WERI-Rb-1 (cell line): ENCODE data around the gene FUBP3.

Experiments
- DNase-seq: peaks from one replicate; pipeline ENCODE4 v3.0.0-alpha.2; 2020
- H3K27ac ChIP-seq: fragments of 250-450 bp; sonication (Bioruptor Pico); 2 replicates; pipeline ENCODE4 v1.5.1; 2020; ENCODE audit warnings: mild to moderate bottlenecking, moderate library complexity
- H3K27me3 ChIP-seq: fragments of 250-450 bp; sonication (Bioruptor Pico); 2 replicates; pipeline ENCODE4 v1.5.1; 2021; ENCODE audit warnings: mild to moderate bottlenecking, low read depth, moderate library complexity; ENCODE audit not compliant: insufficient read depth, severe bottlenecking
- H3K36me3 ChIP-seq: fragments of 250-450 bp; sonication (Bioruptor Pico); 2 replicates; pipeline ENCODE4 v1.5.1; 2020; ENCODE audit warnings: mild to moderate bottlenecking, moderate library complexity
- H3K4me3 ChIP-seq: 2 replicates; pipeline ENCODE4 v1.5.1; 2011; ENCODE audit warnings: low read depth, mild to moderate bottlenecking, control low read depth, low read length
- H3K9me3 ChIP-seq: fragments of 250-450 bp; sonication (Bioruptor Pico); 2 replicates; pipeline ENCODE4 v1.5.1; 2021; ENCODE audit warnings: mild to moderate bottlenecking, moderate library complexity; ENCODE audit not compliant: severe bottlenecking
- CTCF ChIP-seq: IDR thresholded peaks from 2 replicates; pipeline ENCODE4 v1.5.1; 2011; ENCODE audit warnings: low read depth, mild to moderate bottlenecking, control low read depth, inconsistent platforms, low read length

FUBP3 gene

GRCh38 chr9:130563797-130564196, 15.6 kb upstream of the FUBP3 start:
- no peak for DNase-seq
- Histone ChIP-seq H3K36me3 (no peaks in the 10 kb centered on the region), H3K4me3 (no peak overlapping the region), H3K27me3 (no peaks in the 10 kb centered on the region), H3K27ac (no peak overlapping the region), H3K9me3 (peaks cover 11% of the 10 kb centered on the region)
- no peak for TF ChIP-seq CTCF

GRCh38 chr9:130565792-130566191, 13.6 kb upstream of the FUBP3 start:
- DNase-seq = no peak
- no peak overlapping the region for H3K4me3 ChIP-seq
- no peaks in the 10 kb centered on the region for H3K27me3 ChIP-seq
- peaks cover 11% of the 10 kb centered on the region for H3K9me3 ChIP-seq
- no peaks in the 10 kb centered on the region for H3K36me3 ChIP-seq
- no peak overlapping the region for H3K27ac ChIP-seq
- TF ChIP-seq CTCF = no peak

GRCh38 chr9:130570208-130570607, 9.2 kb upstream of the FUBP3 start:
- no peak for DNase-seq
- H3K9me3 ChIP-seq = peaks cover 5% of the 10 kb centered on the region
- H3K27me3 ChIP-seq = no peaks in the 10 kb centered on the region
- no peaks in the 10 kb centered on the region for H3K36me3 ChIP-seq
- TF ChIP-seq CTCF = no peak
- H3K4me3 ChIP-seq = no peak overlapping the region
- no peak overlapping the region for H3K27ac ChIP-seq

- H3K27ac ChIP-seq = no peak overlapping the region
- no peak overlapping the region for H3K4me3 ChIP-seq
- H3K27me3 ChIP-seq = no peaks in the 10 kb centered on the region
- H3K9me3 ChIP-seq = peaks cover 5% of the 10 kb centered on the region
- H3K36me3 ChIP-seq = peaks cover 2% of the 10 kb centered on the region
- no peak for DNase-seq
- no peak for TF ChIP-seq CTCF
Measured at GRCh38 chr9:130575514-130575913, 3.9 kb upstream of the FUBP3 start.

GRCh38 chr9:130576176-130576575, 3.2 kb upstream of the FUBP3 start:
- H3K9me3 ChIP-seq = peaks cover 5% of the 10 kb centered on the region
- TF ChIP-seq CTCF = no peak
- no peaks in the 10 kb centered on the region for H3K27me3 ChIP-seq
- no peak for DNase-seq
- H3K27ac ChIP-seq = no peak overlapping the region
- no peak overlapping the region for H3K4me3 ChIP-seq
- H3K36me3 ChIP-seq = peaks cover 8% of the 10 kb centered on the region

GRCh38 chr9:130579738-130580463, 524 bp downstream of the FUBP3 start:
- Histone ChIP-seq H3K27me3 (no peaks in the 10 kb centered on the region), H3K4me3 (peak overlapping the region; percentile 99), H3K36me3 (peaks cover 32% of the 10 kb centered on the region), H3K27ac (peak overlapping the region; percentile 75), H3K9me3 (no peaks in the 10 kb centered on the region)
- no peak for DNase-seq
- TF ChIP-seq CTCF = no peak
